Stomach (tissue), 4 donors: Measurements from ENCODE around the gene CRISPLD2.

Source experiments
- POLR2A ChIP-seq, 4 donors: fragments of 450-650 bp; IDR thresholded peaks; one replicate each; pipeline ENCODE4 v1.6.1; 2016; ENCODE audit warnings: antibody characterized with exemption in 4 of 4, control low read depth in 2 of 4, mild to moderate bottlenecking in 1 of 4, moderate library complexity in 1 of 4
- TF ChIP-seq, protein P1 (sequence below), 7 experiments: fragments of 450-650 bp in 4 of 7; fragments of 200-600 bp in 3 of 7; sonication (generic) in 3 of 7; IDR thresholded peaks; one replicate each; pipeline ENCODE4 v1.5.1; 2016 to 2019; ENCODE audit warnings: antibody characterized with exemption in 7 of 7, control low read depth in 2 of 7, mild to moderate bottlenecking in 1 of 7

DNA sequence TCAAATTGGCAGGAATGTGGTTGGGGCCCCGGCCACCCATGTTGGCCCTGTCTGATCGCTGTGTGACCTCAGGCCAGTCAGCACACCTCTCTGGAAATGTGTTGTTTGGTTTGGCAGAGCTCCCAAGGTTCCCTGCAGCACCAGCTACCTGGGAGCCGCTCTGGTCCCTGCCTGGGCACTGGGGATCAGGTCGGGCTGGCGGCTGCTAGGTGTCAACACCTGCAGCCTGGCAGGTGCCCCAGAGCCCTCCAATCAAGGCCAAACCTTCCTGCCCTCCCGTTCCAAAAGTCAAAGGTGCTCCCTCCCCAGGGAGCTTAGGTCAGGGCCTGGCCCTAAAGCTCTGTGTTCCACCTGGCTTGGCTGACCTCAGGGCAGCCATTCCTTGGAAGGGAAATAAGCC, 135.6 kb downstream of the CRISPLD2 start:
- TF ChIP-seq, protein P1, sequence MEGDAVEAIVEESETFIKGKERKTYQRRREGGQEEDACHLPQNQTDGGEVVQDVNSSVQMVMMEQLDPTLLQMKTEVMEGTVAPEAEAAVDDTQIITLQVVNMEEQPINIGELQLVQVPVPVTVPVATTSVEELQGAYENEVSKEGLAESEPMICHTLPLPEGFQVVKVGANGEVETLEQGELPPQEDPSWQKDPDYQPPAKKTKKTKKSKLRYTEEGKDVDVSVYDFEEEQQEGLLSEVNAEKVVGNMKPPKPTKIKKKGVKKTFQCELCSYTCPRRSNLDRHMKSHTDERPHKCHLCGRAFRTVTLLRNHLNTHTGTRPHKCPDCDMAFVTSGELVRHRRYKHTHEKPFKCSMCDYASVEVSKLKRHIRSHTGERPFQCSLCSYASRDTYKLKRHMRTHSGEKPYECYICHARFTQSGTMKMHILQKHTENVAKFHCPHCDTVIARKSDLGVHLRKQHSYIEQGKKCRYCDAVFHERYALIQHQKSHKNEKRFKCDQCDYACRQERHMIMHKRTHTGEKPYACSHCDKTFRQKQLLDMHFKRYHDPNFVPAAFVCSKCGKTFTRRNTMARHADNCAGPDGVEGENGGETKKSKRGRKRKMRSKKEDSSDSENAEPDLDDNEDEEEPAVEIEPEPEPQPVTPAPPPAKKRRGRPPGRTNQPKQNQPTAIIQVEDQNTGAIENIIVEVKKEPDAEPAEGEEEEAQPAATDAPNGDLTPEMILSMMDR (IDR thresholded peaks at IDR 0.05), result no peak
- TF ChIP-seq POLR2A (IDR thresholded peaks at IDR 0.05), result no peak
